Body of pancreas (tissue), 4 donors: ENCODE results near the gene NBEAL2.

ENCODE experiments used
- POLR2A ChIP-seq, 3 donors: fragments of 450-650 bp; IDR thresholded peaks; one replicate each; pipeline ENCODE4 v1.6.1; 2016; ENCODE audit warnings: antibody characterized with exemption in 3 of 3, mild to moderate bottlenecking in 2 of 3
- TF ChIP-seq, protein P1 (sequence below), 7 experiments: fragments of 450-650 bp in 4 of 7; fragments of 200-600 bp in 3 of 7; sonication (generic) in 3 of 7; IDR thresholded peaks; one replicate each; pipeline ENCODE4 v1.5.1; 2016 to 2019; ENCODE audit warnings: antibody characterized with exemption in 7 of 7

DNA sequence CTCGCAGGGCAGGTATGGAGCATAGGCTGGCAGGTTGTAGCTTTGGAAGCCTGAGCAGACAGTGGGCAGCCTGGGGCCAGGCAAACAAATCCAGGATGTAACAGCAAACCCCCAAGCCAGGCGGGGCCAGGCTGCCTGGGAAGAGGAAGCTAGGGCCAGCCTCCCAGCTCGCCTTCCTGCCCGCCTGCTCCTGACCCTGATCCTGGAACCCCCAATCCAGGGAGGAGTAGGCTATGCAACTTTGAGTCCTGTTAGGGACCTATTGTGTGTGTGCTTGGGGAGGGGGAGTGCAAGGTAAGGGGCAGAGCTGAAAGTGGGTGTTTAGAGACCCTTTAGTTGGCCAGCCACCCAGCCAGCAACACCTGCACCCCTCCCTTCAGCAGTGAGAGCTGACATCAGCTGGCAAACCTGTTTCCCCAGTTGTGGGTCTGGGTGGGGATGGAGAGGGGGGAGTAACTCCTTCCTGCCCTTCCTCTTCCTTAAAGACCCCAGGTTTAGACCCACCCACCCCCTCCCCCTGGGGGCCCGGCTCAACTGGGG is 2.5 kb downstream of the NBEAL2 start:
- TF ChIP-seq, protein P1, sequence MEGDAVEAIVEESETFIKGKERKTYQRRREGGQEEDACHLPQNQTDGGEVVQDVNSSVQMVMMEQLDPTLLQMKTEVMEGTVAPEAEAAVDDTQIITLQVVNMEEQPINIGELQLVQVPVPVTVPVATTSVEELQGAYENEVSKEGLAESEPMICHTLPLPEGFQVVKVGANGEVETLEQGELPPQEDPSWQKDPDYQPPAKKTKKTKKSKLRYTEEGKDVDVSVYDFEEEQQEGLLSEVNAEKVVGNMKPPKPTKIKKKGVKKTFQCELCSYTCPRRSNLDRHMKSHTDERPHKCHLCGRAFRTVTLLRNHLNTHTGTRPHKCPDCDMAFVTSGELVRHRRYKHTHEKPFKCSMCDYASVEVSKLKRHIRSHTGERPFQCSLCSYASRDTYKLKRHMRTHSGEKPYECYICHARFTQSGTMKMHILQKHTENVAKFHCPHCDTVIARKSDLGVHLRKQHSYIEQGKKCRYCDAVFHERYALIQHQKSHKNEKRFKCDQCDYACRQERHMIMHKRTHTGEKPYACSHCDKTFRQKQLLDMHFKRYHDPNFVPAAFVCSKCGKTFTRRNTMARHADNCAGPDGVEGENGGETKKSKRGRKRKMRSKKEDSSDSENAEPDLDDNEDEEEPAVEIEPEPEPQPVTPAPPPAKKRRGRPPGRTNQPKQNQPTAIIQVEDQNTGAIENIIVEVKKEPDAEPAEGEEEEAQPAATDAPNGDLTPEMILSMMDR (IDR thresholded peaks at IDR 0.05) = no peak
- TF ChIP-seq POLR2A (IDR thresholded peaks at IDR 0.05) = peak in 1 of 3 donors; percentile 10
